Measurements from ENCODE around the gene WDR41.

Gene WDR41

GRCh38 chr5:77428526-77428925 lies 63.6 kb downstream of the WDR41 start:
- DNase-seq (ENCODE audit: extremely low read depth, low read depth) = no peak
- H3K4me3 ChIP-seq (replicated peaks; ENCODE audit: low read depth, low read length) = no peak overlapping the region
- no peak for TF ChIP-seq CTCF (IDR thresholded peaks at IDR 0.05; ENCODE audit: low read depth, low read length, missing control alignments)

- no peak for TF ChIP-seq CTCF (IDR thresholded peaks at IDR 0.05; ENCODE audit: low read depth, low read length, missing control alignments)
- no peak for DNase-seq (ENCODE audit: extremely low read depth, low read depth)
- H3K4me3 ChIP-seq (replicated peaks; ENCODE audit: low read depth, low read length) = no peak overlapping the region
Observed at GRCh38 chr5:77427998-77428397, 64.1 kb downstream of the WDR41 start.

- no peak overlapping the region for H3K4me3 ChIP-seq (replicated peaks; ENCODE audit: low read depth, low read length)
- no peak for TF ChIP-seq CTCF (IDR thresholded peaks at IDR 0.05; ENCODE audit: low read depth, low read length, missing control alignments)
- no peak for DNase-seq (ENCODE audit: extremely low read depth, low read depth)
Observed at GRCh38 chr5:77426670-77427069, 65.4 kb downstream of the WDR41 start.

GRCh38 chr5:77425998-77426659 lies 66.0 kb downstream of the WDR41 start:
- no peak for DNase-seq (ENCODE audit: extremely low read depth, low read depth)
- H3K4me3 ChIP-seq (replicated peaks; ENCODE audit: low read depth, low read length) = no peak overlapping the region
- no peak for TF ChIP-seq CTCF (IDR thresholded peaks at IDR 0.05; ENCODE audit: low read depth, low read length, missing control alignments)

- no peak overlapping the region for H3K4me3 ChIP-seq (replicated peaks; ENCODE audit: low read depth, low read length)
- DNase-seq (ENCODE audit: extremely low read depth, low read depth) = no peak
- TF ChIP-seq CTCF (IDR thresholded peaks at IDR 0.05; ENCODE audit: low read depth, low read length, missing control alignments) = no peak
Observed at GRCh38 chr5:77425420-77425819, 66.7 kb downstream of the WDR41 start.

GRCh38 chr5:77424921-77425320 lies 67.2 kb downstream of the WDR41 start:
- no peak for TF ChIP-seq CTCF (IDR thresholded peaks at IDR 0.05; ENCODE audit: low read depth, low read length, missing control alignments)
- no peak overlapping the region for H3K4me3 ChIP-seq (replicated peaks; ENCODE audit: low read depth, low read length)
- no peak for DNase-seq (ENCODE audit: extremely low read depth, low read depth)

All from HFF-Myc (cell line).